OCI-LY1 (cell line): ENCODE measurements around the gene SELENOW.

ENCODE experiments used
- H2AFZ ChIP-seq: fragments of 200-600 bp; sonication (generic), shearing (Covaris generic); 2 replicates; pipeline ENCODE4 v1.6.0; 2014; ENCODE audit warnings: antibody characterized with exemption, mild to moderate bottlenecking, low read length
- H3F3A ChIP-seq: fragments of 200-600 bp; sonication (generic), shearing (Covaris generic); 2 replicates; pipeline ENCODE4 v1.6.0; 2014; ENCODE audit warnings: mild to moderate bottlenecking, antibody characterized with exemption, low read length, moderate library complexity; ENCODE audit not compliant: insufficient read depth
- H3K27ac ChIP-seq: fragments of 200-600 bp; sonication (generic); 2 replicates; pipeline ENCODE4 v1.5.1; 2014; ENCODE audit warnings: low read length, mixed run types, mild to moderate bottlenecking, low read depth; ENCODE audit not compliant: poor library complexity, severe bottlenecking
- H3K27me3 ChIP-seq: fragments of 200-600 bp; sonication (generic); 2 replicates; pipeline ENCODE4 v1.6.0; 2014; ENCODE audit warnings: antibody characterized with exemption, mild to moderate bottlenecking, low read length, moderate library complexity; ENCODE audit not compliant: insufficient read depth
- H3K36me3 ChIP-seq: fragments of 200-600 bp; sonication (generic); 2 replicates; pipeline ENCODE4 v1.6.1; 2014; ENCODE audit warnings: mild to moderate bottlenecking, antibody characterized with exemption, low read length, moderate library complexity, mixed read lengths; ENCODE audit not compliant: insufficient read depth
- H3K4me1 ChIP-seq: fragments of 200-600 bp; sonication (generic); 2 replicates; pipeline ENCODE4 v1.5.1; 2014; ENCODE audit warnings: mild to moderate bottlenecking, low read length, moderate library complexity; ENCODE audit not compliant: insufficient read depth, severe bottlenecking
- H3K4me2 ChIP-seq: fragments of 200-600 bp; sonication (generic), shearing (Covaris generic); 2 replicates; pipeline ENCODE4 v1.6.1; 2014; ENCODE audit warnings: low read length
- H3K4me3 ChIP-seq: fragments of 200-600 bp; sonication (generic); 2 replicates; pipeline ENCODE4 v1.5.1; 2014; ENCODE audit warnings: low read length, low read depth, mild to moderate bottlenecking, mixed read lengths; ENCODE audit not compliant: poor library complexity, severe bottlenecking
- H3K79me2 ChIP-seq: fragments of 200-600 bp; shearing (Covaris generic); 2 replicates; pipeline ENCODE4 v1.6.1; 2016; ENCODE audit warnings: mixed run types, low read length, mixed read lengths; ENCODE audit not compliant: insufficient read depth
- H3K9ac ChIP-seq: fragments of 200-600 bp; sonication (generic), shearing (Covaris generic); 2 replicates; pipeline ENCODE4 v1.6.1; 2014; ENCODE audit warnings: mild to moderate bottlenecking, low read length, mixed read lengths
- H3K9me2 ChIP-seq: fragments of 200-600 bp; sonication (generic), shearing (Covaris generic); 2 replicates; pipeline ENCODE4 v1.6.1; 2014; ENCODE audit warnings: low read depth, mild to moderate bottlenecking, low read length, mixed read lengths
- H3K9me3 ChIP-seq: fragments of 200-600 bp; shearing (Covaris generic); 2 replicates; pipeline ENCODE4 v1.6.1; 2014; ENCODE audit warnings: low read length, mixed read lengths
- H4K20me1 ChIP-seq: fragments of 200-600 bp; sonication (generic), shearing (Covaris generic); 2 replicates; pipeline ENCODE4 v1.6.0; 2016; ENCODE audit warnings: mild to moderate bottlenecking, low read length; ENCODE audit not compliant: insufficient read depth
- CTCF ChIP-seq: fragments of 200-600 bp; sonication (generic), shearing (Covaris generic); IDR thresholded peaks from 2 replicates; pipeline ENCODE4 v1.5.1; 2017; ENCODE audit warnings: mild to moderate bottlenecking, antibody characterized with exemption, low read length, moderate library complexity, mixed read lengths
- EZH2 ChIP-seq: fragments of 200-600 bp; sonication (generic), shearing (Covaris generic); IDR thresholded peaks from 2 replicates; pipeline ENCODE4 v1.8.0; 2017; ENCODE audit warnings: borderline replicate concordance, mixed run types, mild to moderate bottlenecking, antibody characterized with exemption, low read length, moderate library complexity, mixed read lengths

The SELENOW gene

DNA sequence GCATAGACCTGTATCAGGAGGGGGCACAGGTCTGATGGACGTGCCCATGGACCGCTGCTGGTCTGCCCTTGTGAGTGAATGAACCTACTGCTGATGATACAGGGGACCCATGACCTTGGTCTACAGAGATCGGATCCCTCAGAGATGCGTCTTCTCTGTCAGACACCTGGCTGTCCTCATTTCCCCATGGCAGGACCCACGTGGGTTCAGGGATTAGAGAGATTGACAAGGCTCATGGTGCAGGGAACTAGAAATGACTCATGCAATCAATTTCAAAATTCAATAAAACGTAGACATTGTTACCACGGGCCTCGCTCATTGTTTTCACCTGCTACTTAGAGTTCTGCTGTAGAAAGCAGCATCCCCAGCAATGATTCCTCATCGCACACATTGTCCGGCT lies 26.8 kb downstream of the SELENOW start:
- Histone ChIP-seq H3K79me2 (no peaks in the 10 kb centered on the region), H3K9me3 (no peaks in the 10 kb centered on the region; the same call in 1 of the 2 replicates), H3K4me3 (no peak overlapping the region), H3K27me3 (peaks cover 5% of the 10 kb centered on the region; the same call in 1 of the 2 replicates), H3K9me2 (no peaks in the 10 kb centered on the region), H3K36me3 (no peaks in the 10 kb centered on the region), H3K9ac (no peak overlapping the region), H2AFZ (no peak overlapping the region), H3F3A (no peaks in the 10 kb centered on the region), H3K27ac (no peak overlapping the region), H3K4me2 (no peak overlapping the region), H4K20me1 (no peaks in the 10 kb centered on the region), H3K4me1 (no peaks in the 10 kb centered on the region)
- no peak for TF ChIP-seq CTCF

DNA sequence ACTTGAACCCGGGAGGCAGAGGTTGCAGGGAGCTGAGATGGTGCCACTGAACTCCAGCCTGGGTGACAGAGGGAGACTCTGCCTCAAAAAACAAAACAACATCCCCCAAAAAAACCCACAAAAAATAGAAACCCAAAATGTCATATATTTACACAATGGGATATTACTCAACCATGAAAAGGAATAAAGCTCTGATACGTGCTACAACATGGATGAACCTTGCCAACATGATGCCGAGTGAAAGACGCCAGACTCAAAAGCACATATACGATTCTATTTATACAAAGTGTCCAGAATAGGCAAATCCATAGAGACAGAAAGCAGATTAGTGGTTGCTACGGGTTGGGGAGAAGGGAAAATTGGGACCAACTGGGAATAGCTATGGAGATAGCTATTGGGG lies 27.9 kb downstream of the SELENOW start:
- H3K9me3 ChIP-seq = no peaks in the 10 kb centered on the region; the same call in 1 of the 2 replicates
- peaks cover 5% of the 10 kb centered on the region; the same call in 1 of the 2 replicates for H3K27me3 ChIP-seq
- TF ChIP-seq EZH2 (no peak), CTCF (no peak)
- no peak overlapping the region for H3K27ac ChIP-seq
- H3K9ac ChIP-seq = no peak overlapping the region
- H3K4me3 ChIP-seq = no peak overlapping the region
- H4K20me1 ChIP-seq = no peaks in the 10 kb centered on the region
- no peaks in the 10 kb centered on the region for H3K36me3 ChIP-seq
- H2AFZ ChIP-seq = no peak overlapping the region
- H3K9me2 ChIP-seq = no peaks in the 10 kb centered on the region
- H3K4me1 ChIP-seq = no peaks in the 10 kb centered on the region
- H3F3A ChIP-seq = no peaks in the 10 kb centered on the region
- H3K4me2 ChIP-seq = no peak overlapping the region
- H3K79me2 ChIP-seq = no peaks in the 10 kb centered on the region

DNA sequence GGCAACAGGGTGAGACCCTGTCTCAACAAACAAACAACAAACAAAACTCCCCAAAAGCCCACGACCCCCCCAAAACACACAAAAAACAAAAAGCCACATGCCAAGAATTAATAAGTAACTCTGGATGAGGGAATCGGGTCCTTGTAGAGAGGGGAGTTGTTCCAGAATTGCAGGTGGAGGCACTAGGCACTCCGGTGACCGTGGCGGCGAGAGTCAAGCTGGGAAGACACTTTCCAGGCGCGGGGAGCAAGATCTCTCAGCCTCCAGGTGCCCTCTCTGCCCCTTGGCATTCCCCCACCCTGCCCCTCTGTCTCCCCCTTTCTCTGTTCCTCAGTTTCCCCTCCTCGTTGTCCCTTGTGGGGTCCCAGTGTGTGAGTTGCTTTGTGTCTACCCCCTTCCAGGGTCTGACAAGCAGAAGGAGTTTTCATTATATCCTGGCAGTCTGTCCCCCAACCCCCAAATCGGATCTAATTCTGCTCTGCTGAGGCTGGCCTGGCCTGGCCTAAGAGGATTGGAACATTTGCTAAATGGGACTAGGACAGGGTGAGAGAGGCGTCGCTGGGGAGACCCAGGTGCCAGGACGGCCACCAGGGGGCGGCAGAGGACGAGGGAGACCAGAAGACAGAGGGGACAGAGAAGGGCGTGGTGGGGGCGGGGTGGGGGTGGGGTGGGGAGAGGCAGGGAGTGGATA lies 34.9 kb downstream of the SELENOW start:
- no peak overlapping the region for H3K4me2 ChIP-seq
- no peak overlapping the region for H3K27ac ChIP-seq
- no peaks in the 10 kb centered on the region for H3K79me2 ChIP-seq
- H3F3A ChIP-seq = no peaks in the 10 kb centered on the region
- H3K4me3 ChIP-seq = no peak overlapping the region
- H3K4me1 ChIP-seq = no peaks in the 10 kb centered on the region
- no peaks in the 10 kb centered on the region for H3K9me2 ChIP-seq
- H4K20me1 ChIP-seq = no peaks in the 10 kb centered on the region
- H3K27me3 ChIP-seq = no peaks in the 10 kb centered on the region
- H3K36me3 ChIP-seq = no peaks in the 10 kb centered on the region
- no peak overlapping the region for H3K9ac ChIP-seq
- TF ChIP-seq CTCF (peak; percentile 52), EZH2 (no peak)
- no peak overlapping the region for H2AFZ ChIP-seq
- H3K9me3 ChIP-seq = no peaks in the 10 kb centered on the region
